ENCODE measurements around the gene MAN2B1.

GRCh38 chr19:12647047-12647446 is 19.5 kb downstream of the MAN2B1 start:
- TF ChIP-seq, protein P1, sequence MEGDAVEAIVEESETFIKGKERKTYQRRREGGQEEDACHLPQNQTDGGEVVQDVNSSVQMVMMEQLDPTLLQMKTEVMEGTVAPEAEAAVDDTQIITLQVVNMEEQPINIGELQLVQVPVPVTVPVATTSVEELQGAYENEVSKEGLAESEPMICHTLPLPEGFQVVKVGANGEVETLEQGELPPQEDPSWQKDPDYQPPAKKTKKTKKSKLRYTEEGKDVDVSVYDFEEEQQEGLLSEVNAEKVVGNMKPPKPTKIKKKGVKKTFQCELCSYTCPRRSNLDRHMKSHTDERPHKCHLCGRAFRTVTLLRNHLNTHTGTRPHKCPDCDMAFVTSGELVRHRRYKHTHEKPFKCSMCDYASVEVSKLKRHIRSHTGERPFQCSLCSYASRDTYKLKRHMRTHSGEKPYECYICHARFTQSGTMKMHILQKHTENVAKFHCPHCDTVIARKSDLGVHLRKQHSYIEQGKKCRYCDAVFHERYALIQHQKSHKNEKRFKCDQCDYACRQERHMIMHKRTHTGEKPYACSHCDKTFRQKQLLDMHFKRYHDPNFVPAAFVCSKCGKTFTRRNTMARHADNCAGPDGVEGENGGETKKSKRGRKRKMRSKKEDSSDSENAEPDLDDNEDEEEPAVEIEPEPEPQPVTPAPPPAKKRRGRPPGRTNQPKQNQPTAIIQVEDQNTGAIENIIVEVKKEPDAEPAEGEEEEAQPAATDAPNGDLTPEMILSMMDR (conservative IDR thresholded peaks at IDR 0.05 in 1 of 2, IDR thresholded peaks at IDR 0.05 in 1 of 2; ENCODE audit: low read depth in 1 of 2, low read length in 2 of 2), result no peak
- no peak for TF ChIP-seq EZH2 (IDR thresholded peaks at IDR 0.05; ENCODE audit: low read length, missing control alignments)

All from fibroblast of lung (primary cell).